ENCODE results near the gene HIVEP3.

GRCh38 chr1:41802532-41803501 is 115.9 kb downstream of the HIVEP3 start:
- TF ChIP-seq CTCF (IDR thresholded peaks at IDR 0.05; ENCODE audit: low read length) (no peak), EZH2phosphoT487 (IDR thresholded peaks at IDR 0.05; ENCODE audit: low read length) (no peak), EZH2 (optimal IDR thresholded peaks at IDR 0.05; ENCODE audit: low read depth, low read length) (no peak)
